Caco-2 (cell line): ENCODE results near the gene PTPRN. TPM values are rescaled to one million over a fixed set of nuclear protein-coding genes. Genes with fewer than 3 reads are reported as not detected.

Experiments
- BruUV-seq: library from RNA; stranded (reverse); fragments of 400-500 nt; replicated peaks from 2 replicates; lab custom pipeline; 2021; lab: Mats Ljungman, UMichigan
- CTCF ChIA-PET: fragments of 300-600 bp; sonication (Branson Sonifier 250); formaldehyde crosslinking; loops from one replicate; lab custom pipeline; 2022; ENCODE audit warnings: antibody characterized with exemption; lab: Charles Lee
- POLR2A ChIA-PET: fragments of 300-600 bp; sonication (Branson Sonifier 250); formaldehyde crosslinking; loops from one replicate; lab custom pipeline; 2022; ENCODE audit warnings: antibody characterized with exemption; lab: Charles Lee
- DNase-seq, 2 experiments: peaks; one replicate each; pipeline versions ENCODE4 v3.0.0 to v3.0.0-alpha.2; 2020 to 2022
- H3K27me3 ChIP-seq: replicated peaks from 2 replicates; pipeline ENCODE4 v1.6.0; 2011; ENCODE audit warnings: low read length; ENCODE audit not compliant: control insufficient read depth, insufficient read depth
- H3K36me3 ChIP-seq: 2 replicates; pipeline ENCODE4 v1.5.1; 2011; ENCODE audit warnings: low read length; ENCODE audit not compliant: control insufficient read depth, insufficient read depth
- H3K4me1 ChIP-seq: fragments of 250-450 bp; sonication (Bioruptor Pico); 2 replicates; pipeline ENCODE4 v1.5.1; 2020; ENCODE audit warnings: mild to moderate bottlenecking
- H3K4me3 ChIP-seq: 2 replicates; pipeline ENCODE4 v1.5.1; 2011; ENCODE audit warnings: low read depth, mild to moderate bottlenecking, control low read depth, low read length
- H3K9me3 ChIP-seq: fragments of 250-450 bp; sonication (Bioruptor Pico); 2 replicates; pipeline ENCODE4 v1.5.1; 2020; ENCODE audit warnings: mild to moderate bottlenecking, moderate library complexity
- H3K27ac Mint-ChIP-seq: one replicate; pipeline ENCODE4 v1.8.0; 2022; ENCODE audit warnings: mixed read lengths; ENCODE audit not compliant: unreplicated experiment
- H3K27me3 Mint-ChIP-seq: one replicate; pipeline ENCODE4 v1.8.0; 2022; ENCODE audit warnings: mixed read lengths; ENCODE audit not compliant: insufficient read depth, unreplicated experiment
- H3K36me3 Mint-ChIP-seq: one replicate; pipeline ENCODE4 v1.8.0; 2022; ENCODE audit warnings: mild to moderate bottlenecking, mixed read lengths; ENCODE audit not compliant: insufficient read depth, unreplicated experiment
- H3K4me1 Mint-ChIP-seq: one replicate; pipeline ENCODE4 v1.8.0; 2022; ENCODE audit warnings: low read depth, mixed read lengths; ENCODE audit not compliant: unreplicated experiment
- H3K4me3 Mint-ChIP-seq: one replicate; pipeline ENCODE4 v1.8.0; 2022; ENCODE audit warnings: mild to moderate bottlenecking, moderate library complexity, mixed read lengths; ENCODE audit not compliant: unreplicated experiment
- H3K9me3 Mint-ChIP-seq: one replicate; pipeline ENCODE4 v1.8.0; 2022; ENCODE audit warnings: mixed read lengths; ENCODE audit not compliant: unreplicated experiment
- intact Hi-C: fragments of 100-400 bp; cut with micrococcal nuclease; formaldehyde crosslinking; loops from one replicate; pipeline ENCODE4 v1.10.0; 2022; ENCODE audit not compliant: unreplicated experiment
- total RNA-seq: library from RNA; stranded (reverse); gene quantifications from 2 replicates; pipeline ENCODE4 v1.2.3, GENCODE V29; 2022
- TF ChIP-seq, protein P1 (sequence below), 2 experiments: fragments of 200-600 bp in 1 of 2; IDR thresholded peaks; 1 replicate in 1 of 2; 2 replicates in 1 of 2; pipeline versions ENCODE4 v1.5.1 to v1.8.0; 2011 to 2022; ENCODE audit warnings: antibody characterized with exemption in 1 of 2, control low read depth in 1 of 2, inconsistent platforms in 1 of 2, low read depth in 1 of 2, low read length in 1 of 2, mild to moderate bottlenecking in 1 of 2, moderate library complexity in 1 of 2; ENCODE audit not compliant: insufficient read depth in 1 of 2, severe bottlenecking in 1 of 2, unreplicated experiment in 1 of 2

PTPRN gene
- total RNA-seq, 1 experiment from 2014 or later, result not detected

DNA sequence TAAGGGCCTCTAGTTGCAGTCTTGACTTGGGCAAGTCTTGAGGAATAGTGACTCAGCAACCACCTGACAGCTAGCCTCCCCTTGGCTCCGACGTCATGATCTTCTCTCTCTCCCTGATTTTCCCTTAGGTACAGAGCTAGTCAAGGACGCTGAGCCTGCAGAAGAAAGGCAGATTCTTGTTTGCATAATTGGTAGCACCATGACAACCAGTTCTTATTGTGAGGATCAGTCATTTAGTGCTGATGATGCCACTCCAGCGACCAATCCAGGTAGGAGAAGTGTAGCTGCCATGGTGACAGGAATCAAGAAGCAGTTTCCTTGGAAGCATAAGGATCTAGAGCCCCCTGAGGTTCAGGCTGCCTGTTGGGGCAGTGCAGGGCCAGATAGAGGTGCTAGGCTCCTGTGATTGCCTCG is 26.2 kb upstream of the PTPRN start:
- BruUV-seq, result no TSS peak
- H3K27me3 ChIP-seq, result no peaks in the 10 kb centered on the region; the same call in none of the 2 replicates
- no peaks in the 10 kb centered on the region for H3K9me3 Mint-ChIP-seq
- no peak for DNase-seq
- intact Hi-C loops, result loop anchor here (5.0 kb wide), 1 partner anchor 377 kb away; no protein-coding TSS in a partner anchor
- H3K27me3 Mint-ChIP-seq, result peaks cover 28% of the 10 kb centered on the region
- H3K36me3 ChIP-seq, result no peaks in the 10 kb centered on the region
- H3K27ac Mint-ChIP-seq, result no peak overlapping the region
- POLR2A ChIA-PET, result no interaction called here
- H3K4me3 Mint-ChIP-seq, result no peak overlapping the region
- H3K4me3 ChIP-seq, result no peak overlapping the region
- CTCF ChIA-PET, result interaction anchor here (0.8 kb wide), 1 partner anchor 52 kb away, joined by 3 read pairs; the partner anchor contains the start of gene DNPEP
- TF ChIP-seq, protein P1, sequence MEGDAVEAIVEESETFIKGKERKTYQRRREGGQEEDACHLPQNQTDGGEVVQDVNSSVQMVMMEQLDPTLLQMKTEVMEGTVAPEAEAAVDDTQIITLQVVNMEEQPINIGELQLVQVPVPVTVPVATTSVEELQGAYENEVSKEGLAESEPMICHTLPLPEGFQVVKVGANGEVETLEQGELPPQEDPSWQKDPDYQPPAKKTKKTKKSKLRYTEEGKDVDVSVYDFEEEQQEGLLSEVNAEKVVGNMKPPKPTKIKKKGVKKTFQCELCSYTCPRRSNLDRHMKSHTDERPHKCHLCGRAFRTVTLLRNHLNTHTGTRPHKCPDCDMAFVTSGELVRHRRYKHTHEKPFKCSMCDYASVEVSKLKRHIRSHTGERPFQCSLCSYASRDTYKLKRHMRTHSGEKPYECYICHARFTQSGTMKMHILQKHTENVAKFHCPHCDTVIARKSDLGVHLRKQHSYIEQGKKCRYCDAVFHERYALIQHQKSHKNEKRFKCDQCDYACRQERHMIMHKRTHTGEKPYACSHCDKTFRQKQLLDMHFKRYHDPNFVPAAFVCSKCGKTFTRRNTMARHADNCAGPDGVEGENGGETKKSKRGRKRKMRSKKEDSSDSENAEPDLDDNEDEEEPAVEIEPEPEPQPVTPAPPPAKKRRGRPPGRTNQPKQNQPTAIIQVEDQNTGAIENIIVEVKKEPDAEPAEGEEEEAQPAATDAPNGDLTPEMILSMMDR (IDR thresholded peaks at IDR 0.05; ENCODE audit: insufficient read depth in 1 of 2, low read depth in 1 of 2, low read length in 1 of 2, severe bottlenecking in 1 of 2, unreplicated experiment in 1 of 2), result no peak
- H3K9me3 ChIP-seq, result no peaks in the 10 kb centered on the region
- no peaks in the 10 kb centered on the region for H3K4me1 Mint-ChIP-seq
- H3K36me3 Mint-ChIP-seq, result no peaks in the 10 kb centered on the region
- H3K4me1 ChIP-seq, result no peaks in the 10 kb centered on the region

DNA sequence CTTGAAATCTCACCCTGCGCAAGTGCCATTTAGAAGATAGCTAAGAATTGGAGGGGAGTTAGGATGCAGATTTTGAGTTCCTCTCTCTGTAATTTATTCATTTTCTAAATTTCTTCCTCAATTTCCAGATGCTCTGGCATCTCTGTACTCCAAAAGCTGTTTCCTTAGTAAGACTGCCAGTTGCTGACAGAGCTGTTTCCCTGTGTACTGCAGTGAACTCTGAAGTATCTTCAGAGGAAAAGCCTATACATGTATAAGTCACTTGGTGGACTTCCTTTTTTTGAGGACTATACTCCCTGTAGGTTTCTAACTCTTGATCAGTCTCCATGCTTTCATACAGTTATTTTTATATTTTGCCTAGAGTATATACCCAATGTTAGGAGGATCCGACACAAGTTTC is 24.9 kb upstream of the PTPRN start:
- no TSS peak for BruUV-seq
- TF ChIP-seq, protein P1 (IDR thresholded peaks at IDR 0.05; ENCODE audit: insufficient read depth in 1 of 2, low read depth in 1 of 2, low read length in 1 of 2, severe bottlenecking in 1 of 2, unreplicated experiment in 1 of 2), result no peak
- Mint-ChIP-seq H3K9me3 (no peaks in the 10 kb centered on the region), H3K27ac (no peak overlapping the region), H3K4me3 (no peak overlapping the region), H3K36me3 (no peaks in the 10 kb centered on the region), H3K27me3 (peaks cover 23% of the 10 kb centered on the region), H3K4me1 (no peaks in the 10 kb centered on the region)
- intact Hi-C loops, result no loop called here
- Histone ChIP-seq H3K4me3 (no peak overlapping the region), H3K27me3 (no peaks in the 10 kb centered on the region; the same call in none of the 2 replicates), H3K36me3 (no peaks in the 10 kb centered on the region), H3K9me3 (no peaks in the 10 kb centered on the region), H3K4me1 (no peaks in the 10 kb centered on the region)
- ChIA-PET CTCF (no interaction called here), POLR2A (no interaction called here)
- DNase-seq, result no peak

DNA sequence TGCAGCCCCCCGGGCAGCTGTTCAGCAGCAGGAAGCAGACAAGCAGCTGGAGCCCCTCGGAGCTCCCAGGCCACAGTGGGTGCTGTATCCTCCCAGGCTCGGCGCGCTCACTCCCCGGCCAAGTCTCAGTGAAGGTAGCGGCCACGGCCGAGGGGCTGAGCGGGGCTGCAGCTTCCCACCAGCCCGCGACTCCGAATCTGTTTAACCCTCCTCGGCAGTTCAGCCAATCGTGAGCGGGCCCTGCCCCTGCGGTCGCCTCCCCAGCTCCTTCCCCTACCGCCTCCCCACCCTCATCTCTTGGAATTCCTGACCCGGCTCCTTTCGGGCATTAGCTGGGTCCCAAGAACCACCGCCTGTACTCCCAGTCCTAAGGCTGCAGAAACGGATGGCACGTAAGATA is 23.3 kb upstream of the PTPRN start, which contains the start of gene RESP18:
RESP18 (minus strand) TSS at position 203 of the 400 bp plus-strand sequence.
- intact Hi-C loops, result no loop called here
- H3K27me3 Mint-ChIP-seq, result peaks cover 21% of the 10 kb centered on the region
- no peaks in the 10 kb centered on the region for H3K4me1 Mint-ChIP-seq
- CTCF ChIA-PET, result no interaction called here
- no peaks in the 10 kb centered on the region for H3K36me3 Mint-ChIP-seq
- H3K27me3 ChIP-seq, result no peaks in the 10 kb centered on the region; the same call in none of the 2 replicates
- POLR2A ChIA-PET, result no interaction called here
- no peak within 1 kb of the TSS for H3K4me3 ChIP-seq
- DNase-seq, result no peak
- TF ChIP-seq, protein P1 (IDR thresholded peaks at IDR 0.05; ENCODE audit: insufficient read depth in 1 of 2, low read depth in 1 of 2, low read length in 1 of 2, severe bottlenecking in 1 of 2, unreplicated experiment in 1 of 2), result no peak
- H3K4me3 Mint-ChIP-seq, result no peak within 1 kb of the TSS
- H3K9me3 Mint-ChIP-seq, result no peaks in the 10 kb centered on the region
- H3K4me1 ChIP-seq, result no peaks in the 10 kb centered on the region
- no TSS peak for BruUV-seq
- H3K27ac Mint-ChIP-seq, result no peak within 1 kb of the TSS
- no peaks in the 10 kb centered on the region for H3K36me3 ChIP-seq
- no peaks in the 10 kb centered on the region for H3K9me3 ChIP-seq
